ENCODE results near the gene MAP2K5.
A peak's percentile ranks its signal among the peaks of the same experiment; 100 is the strongest.

MAP2K5 gene

DNA sequence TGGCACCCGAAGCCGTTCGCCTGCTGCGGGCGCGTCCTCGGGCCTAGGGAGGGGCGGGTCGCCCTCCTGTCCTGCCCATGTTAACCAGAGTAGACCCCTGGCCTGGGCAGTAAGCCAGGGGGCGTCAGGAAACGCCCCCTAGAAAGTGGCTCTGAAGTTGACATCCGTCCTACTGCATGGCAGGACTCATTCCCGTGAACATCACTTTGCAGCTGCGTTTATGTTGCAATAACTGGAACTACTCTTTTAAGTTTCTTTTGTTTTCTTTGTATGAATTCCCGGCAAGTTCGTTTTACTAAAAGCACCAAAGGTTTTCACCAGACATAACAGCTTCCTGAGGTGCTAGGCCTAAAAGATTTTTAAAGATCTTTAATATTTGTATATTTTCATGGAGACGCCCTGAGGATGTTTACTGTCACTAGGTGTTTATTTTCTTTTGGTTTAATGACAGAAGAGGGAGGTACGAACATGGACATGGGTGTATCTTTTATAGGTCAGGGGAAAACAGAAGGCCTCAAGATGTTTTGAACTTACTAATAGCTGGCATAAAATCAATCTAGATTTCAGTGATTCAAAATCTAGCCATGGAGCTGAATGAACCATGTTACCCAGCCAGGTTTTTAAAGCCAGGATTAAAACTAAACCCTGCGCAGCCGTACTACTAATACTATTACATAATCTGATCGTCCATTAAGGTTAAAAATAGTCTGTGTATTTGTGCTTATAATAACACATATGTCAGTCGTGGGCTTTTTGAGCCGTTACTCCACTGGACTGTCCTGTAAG, 20.5 kb upstream of the MAP2K5 start:
- no peak for DNase-seq

DNA sequence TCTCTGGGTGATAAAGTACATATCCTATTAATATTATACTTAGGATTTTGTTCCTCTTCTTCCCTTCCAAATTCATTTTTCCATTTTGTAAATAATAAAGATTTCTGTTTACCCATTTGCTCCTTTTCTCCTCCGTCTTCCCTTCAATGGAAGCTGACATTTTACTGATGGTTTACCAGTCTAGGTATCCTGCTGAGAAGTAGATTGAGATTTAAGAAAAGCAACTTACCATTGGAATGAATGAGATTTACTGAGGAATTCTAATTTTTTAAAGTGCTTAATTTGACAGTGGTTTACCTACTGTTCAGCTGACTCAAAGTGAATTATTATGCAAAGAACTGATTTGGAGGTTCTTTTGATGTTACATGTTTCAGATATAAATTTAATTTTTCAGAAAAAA, 19.2 kb upstream of the MAP2K5 start:
- no peak for DNase-seq

DNA sequence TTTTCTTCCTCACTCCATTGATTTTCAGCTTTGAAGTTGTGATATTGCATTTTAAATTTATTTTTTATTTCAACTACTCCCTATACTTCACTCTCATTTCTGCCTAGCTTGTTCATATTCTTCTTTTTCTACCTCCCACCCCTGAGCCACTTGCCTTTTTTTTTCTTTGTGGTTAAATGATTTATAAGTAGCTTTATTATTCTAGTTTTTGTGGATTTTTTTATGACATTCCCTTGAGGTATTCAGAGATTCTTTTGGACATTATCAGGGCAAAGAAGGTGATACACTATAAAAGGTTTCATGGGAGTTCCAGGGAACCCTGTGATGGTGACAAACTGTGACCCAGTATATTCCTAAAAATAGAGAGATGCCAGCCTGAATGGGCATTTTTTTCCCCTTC, 18.3 kb upstream of the MAP2K5 start:
- no peak for DNase-seq

DNA sequence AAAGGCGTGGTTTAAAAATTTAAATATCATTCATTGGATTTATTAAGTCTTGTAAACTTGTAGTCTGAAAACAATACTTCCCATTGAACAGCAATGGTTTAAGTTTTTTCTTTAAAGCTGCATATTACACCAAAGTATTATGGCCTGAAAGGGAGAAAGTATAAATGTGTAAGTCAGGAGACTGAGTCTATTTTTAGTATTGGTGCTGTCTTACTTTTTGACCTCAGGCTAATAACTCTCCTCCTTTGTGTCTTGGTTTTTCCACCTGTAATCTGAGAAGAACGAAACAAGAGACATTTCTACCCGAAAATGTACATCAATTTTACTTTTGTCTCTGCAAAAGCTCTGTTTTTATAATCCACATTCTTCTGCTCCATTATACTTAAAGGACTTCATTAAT, 14.0 kb upstream of the MAP2K5 start:
- no peak for DNase-seq

DNA sequence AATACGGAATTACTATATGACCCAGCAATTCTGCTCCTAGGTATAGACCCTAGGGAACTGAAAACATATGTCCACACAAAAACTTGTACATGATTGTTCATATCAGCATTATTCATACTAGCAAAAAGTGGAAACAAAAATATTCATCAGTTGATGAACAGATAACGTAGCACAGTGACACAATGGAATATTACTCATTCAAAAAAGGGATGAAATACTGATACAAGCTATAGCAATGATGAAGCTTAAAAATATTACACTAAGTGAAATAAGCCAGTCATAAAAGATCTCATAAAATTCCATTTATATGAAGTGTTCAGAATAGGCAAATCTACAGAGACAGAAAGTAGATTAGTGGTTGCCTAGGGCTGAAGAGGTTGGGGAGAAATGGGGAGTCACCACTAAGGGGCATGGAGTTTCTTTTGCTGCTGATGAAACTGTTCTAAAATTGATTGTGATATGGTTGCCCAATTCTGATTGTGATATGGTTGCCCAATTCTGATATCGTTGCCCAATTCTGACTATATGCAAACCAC, 11.1 kb upstream of the MAP2K5 start:
- DNase-seq = no peak

DNA sequence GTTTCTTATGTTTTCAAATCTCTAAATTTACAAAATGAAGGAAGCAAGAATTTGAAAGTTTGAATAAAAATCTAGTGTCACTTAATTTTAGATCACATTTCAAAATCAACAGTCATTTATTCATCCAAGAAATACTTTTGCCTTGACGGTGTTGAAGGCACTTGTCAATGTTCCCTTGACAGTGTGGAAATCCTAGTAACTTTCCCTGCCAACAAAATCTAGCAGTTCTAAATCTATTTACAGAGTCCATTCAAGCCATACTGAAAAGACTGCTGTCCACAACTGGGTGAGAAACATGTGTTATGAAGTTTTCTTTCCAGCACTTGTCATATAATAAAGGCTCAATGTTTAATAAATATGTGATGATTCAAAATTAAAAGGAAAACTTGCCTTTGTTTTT, 8.6 kb upstream of the MAP2K5 start:
- DNase-seq = no peak

DNA sequence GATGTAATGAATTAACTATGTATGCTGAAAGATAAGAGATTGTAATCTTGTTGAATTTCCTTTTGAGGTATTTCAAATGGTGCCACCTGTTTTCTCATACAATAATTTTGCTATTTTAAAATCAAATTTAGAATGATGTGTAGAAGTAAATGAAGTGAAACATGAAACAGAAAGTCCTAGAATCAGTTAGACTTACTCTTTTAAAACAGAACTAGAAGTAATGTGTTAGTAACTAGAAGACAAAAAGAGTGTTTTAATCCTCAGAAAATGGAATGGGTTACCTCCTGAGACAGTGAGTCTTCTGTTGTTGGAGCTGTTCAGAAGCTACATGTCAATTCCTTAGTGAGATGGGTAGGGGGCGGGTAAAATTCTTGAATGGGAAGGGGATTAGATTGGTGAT, 8.1 kb upstream of the MAP2K5 start:
- no peak for DNase-seq

DNA sequence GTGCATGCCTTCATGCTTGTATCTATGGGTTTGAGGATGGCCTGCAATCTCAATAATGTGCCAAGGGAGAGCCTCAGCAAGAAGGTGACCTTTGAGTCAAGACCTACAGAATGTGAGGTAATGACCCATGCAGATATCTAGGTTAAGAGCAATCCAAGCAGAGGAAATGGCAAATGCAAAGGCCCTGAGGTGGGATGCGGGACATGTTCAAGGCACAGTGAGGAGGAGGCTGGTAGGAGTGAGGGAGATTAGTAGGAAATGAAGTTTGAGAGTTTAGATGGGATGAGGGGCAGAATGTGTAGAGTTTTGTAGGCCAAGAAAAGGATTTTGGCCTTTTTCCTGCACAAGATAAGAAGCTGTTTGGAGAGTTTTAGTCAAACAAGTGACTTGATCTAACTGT, 4.7 kb upstream of the MAP2K5 start:
- DNase-seq = no peak

DNA sequence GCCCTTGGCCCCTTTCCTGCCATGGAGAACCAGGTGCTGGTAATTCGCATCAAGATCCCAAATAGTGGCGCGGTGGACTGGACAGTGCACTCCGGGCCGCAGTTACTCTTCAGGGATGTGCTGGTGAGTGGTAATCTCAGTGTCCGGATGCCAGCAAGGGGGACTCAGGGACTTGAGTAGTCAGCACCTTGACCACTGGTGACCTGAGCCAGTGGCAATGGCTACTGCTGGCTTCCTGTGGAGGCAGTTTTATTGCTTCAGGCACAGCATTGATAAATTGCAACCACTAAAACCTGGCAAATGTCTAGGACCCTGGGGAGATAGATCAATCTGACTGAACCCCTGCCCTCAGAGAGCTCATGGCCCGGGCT, 830 bp downstream of the MAP2K5 start:
- DNase-seq = no peak

DNA sequence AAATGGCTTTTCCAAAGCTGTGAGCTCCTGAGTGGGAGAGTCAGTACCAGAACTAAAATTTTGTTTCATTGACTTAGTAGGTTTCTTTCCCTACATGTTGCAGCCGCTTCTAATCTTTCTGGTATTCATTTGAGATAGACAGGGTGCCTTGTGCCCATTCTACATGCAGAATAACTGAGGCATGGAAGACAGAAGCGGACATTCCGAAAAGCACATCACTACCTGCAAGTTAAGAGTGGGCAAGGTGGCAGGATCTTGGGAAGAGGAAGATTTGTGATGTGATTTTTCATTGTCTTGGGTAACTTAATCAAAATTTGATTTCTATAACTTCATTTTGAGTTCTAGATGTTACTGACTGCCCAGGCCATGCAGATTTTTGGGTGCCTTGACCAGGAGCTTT, 2.0 kb downstream of the MAP2K5 start:
- DNase-seq = no peak

DNA sequence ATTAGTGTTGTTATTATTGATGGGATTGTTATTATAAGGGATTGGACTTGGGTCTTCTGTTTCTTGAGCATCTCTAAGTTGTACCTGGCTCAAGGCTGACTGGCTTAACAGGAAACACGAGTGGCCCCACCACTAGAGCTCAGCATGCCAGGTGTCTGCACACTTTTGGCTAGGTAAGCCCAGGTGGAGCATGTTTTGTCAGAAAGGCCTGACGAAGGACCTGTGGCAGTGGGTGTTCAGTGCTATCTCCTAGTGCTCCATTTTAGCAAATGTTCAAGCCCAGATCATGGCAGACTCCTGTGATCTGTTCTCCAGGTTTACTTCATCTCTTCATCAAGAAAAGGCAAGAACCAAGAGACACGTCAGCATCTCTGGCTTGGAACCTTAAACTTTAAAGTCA, 3.4 kb downstream of the MAP2K5 start:
- DNase-seq = no peak

DNA sequence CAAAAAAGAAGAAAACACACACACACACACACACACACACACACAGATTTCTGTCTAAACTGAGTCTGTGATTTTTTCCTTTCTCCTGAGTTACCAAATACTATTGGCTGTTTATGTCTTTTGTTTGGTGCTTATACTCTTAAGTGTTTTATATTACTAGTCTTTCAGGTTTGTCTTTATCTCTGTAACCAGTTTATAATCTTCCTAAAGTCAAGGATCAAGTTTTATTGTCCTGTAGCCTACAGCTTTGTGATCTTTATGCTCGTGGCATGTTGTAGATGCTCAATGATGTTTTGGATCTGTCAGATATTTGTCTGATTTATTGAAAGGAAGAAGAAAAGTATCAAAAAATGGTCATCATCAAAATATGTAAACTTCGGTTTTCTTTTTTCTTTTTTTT, 4.6 kb downstream of the MAP2K5 start:
- no peak for DNase-seq

DNA sequence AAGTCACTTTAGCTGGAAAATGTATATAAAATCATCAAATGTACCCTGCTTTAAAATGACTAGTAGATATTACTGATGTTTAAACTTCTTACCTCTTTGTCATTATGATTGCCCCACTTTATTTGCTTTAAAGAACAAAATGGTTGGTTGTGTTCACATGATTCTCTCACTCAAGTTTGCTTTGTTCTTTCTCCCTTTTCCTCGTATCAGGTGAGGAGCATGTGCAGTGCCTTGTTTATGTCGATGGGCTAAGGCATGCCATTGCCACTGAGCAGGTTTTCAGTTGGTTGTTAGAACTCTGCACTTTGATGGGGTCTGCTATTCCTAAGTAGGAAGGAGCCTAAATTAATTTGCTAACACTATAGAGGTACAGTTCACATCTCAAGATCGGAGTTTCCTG, 5.3 kb downstream of the MAP2K5 start:
- no peak for DNase-seq

DNA sequence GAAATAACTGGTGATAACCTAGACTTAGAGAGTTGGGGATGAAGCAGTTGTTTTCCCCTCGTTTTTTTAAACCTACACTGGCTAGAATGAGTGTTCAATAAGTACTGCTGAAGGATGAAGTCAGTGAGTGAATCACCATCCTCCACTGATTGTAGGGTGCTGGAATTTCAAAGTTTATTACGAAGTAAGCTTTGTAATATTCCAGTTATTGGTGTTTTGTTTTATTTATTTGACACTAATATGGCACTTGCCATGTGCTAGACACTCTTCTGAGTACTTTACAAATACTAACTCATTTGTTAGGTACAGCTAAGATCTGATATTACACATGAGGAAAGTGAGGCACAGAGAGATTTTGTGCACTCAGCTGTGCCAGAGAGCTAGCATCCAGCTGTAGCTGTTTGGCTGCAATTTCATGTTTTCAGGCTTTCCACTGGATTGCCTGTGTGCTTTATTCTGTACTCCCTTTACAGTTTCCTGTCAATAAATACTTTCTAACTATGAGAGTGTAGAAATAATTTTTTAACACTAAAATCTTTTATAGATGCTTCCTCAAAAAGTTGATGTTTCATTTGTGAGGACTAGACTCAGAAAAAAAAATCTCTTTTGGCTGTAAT, 5.8 kb downstream of the MAP2K5 start:
- DNase-seq = no peak

DNA sequence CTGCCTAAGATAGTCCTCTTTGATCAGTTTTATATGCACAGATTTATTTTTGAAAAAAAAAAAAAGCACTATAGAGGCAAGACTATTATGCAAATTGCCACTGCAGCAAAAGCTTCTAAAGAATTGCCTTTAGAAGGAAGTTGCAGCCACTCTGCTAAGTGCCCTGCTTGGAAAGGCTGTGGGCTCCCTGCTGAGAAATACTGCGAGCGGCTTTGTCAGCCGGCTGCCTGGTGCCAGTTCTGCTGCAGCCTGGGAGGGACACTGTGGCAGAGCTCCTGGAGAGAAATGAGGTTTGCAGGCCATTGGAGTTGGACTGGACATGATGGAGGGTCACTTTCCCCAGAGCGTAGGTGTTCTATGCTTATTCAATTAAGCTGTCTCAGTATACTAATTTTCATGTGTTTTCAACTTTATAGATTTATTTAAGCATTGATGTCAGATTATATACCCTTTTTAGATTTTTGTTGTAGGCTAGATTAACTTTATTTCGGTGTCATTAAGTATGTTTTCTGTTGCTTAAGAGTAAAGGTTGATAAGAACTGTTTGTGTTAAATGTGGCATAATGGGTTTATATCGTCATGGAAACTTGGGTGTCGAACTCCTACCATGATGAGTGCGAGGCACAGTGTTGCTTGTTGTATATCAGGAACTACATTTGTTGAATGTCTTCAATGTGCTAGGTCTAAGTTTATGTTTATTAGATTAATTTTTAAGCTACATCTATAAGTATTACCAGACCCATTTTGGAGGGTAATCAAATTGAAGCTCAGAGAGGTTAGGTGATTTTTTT, 6.6 kb downstream of the MAP2K5 start:
- peak; percentile 42 for DNase-seq

DNA sequence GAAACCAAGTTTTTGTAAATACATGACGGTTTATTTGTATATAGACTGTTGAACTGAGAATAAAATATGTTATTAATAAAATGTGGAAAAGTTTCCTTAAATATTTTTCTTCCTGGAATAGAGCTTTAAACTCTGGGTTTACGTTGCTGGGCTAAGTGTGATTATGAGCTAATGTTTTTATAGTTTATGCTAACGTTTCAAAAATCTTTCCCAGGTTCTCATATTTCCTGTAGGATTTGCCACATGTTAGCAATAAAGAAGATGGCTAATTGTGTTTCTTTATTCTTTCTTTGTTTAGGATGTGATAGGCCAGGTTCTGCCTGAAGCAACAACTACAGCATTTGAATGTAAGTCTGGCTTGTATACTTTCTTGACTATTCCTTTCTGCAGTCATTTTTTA, 7.2 kb downstream of the MAP2K5 start:
- DNase-seq = no peak

DNA sequence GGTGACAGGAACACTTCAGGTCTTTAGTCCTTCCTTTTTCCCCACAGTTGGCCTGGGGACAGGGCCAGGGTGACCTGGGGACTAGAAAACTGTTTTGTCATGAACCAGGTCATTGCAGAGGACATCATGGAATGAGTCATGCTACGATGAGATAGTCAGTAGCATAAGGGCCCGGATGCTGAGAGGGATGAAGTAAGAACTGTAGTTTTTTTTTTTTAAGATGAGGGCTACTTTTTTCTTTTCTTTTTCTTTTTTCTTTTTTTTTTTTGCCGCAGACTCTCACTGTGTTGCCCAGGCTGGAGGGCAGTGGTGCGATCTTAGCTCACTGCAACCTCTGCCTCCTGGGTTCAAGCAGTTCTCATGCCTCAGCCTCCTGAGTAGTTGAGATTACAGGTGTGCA, 8.0 kb downstream of the MAP2K5 start:
- DNase-seq = no peak

DNA sequence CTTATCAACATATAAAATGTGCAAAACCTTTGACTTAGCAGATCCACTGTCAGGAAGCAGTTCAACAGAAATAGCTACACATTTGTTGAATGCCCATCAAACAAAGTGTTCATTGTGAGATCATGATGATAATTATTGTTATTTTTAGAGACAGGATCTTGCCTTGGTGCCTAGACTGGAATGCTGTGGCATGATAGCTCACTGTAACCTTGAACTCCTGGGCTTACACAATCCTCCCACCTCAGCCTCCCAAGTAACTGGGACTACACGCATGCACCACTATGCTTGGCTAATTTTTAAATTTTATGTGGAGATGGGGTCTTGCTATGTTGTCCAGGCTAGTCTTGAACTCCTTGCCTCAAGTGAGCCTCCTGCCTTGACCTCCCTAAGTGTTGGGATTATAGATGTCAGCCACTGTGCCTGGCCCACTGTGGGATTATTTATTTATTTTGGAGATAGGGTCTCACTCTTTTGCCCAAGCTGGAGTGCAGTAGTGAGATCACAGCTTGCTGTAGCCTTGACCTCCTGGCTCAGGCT, 8.8 kb downstream of the MAP2K5 start:
- no peak for DNase-seq

DNA sequence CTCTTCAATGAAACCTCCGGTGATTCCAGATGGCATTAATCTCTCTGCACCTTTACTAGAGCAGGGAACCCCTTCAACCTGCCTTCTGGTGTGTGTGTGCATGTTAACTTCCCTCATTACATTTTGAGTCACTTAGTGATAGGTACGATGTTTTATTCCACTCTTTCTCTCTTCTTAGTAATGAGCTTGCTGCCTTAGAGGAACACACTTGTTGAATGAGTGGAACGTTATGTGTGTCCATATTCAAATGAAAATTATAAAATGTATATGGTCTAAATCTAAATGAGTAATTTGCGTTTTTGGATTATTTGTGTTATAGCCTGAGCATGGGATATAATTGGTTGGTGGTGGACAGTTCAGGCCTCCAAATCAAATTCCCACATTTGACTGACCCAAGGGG, 12.1 kb downstream of the MAP2K5 start:
- DNase-seq = no peak

DNA sequence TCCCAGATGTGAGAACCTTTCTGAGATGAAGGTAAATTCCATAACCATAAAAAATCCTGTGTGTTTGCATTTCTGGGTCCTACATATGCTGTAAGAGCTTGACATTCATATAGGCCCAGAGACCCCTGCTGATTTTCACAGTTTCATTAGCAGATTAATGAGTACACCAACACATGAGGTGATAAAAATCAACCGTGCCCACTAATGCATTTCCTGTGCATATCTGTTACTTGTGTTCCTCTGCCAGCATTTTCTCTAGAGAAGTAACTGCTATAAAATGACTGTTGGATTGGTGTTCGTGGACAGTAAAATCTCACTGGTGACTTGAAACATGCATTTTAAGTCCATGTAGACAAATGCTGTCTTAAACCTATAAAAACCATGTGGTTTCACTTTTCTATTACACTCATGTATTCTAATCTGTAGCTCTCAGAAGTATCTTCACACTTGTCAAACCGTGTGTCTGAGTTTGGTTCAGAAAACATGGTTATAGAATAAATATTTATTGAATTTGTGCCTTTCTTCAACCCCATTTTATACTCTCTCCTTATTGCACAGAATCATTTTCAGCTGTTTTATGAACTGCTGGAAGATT, 14.6 kb downstream of the MAP2K5 start:
- DNase-seq = no peak

DNA sequence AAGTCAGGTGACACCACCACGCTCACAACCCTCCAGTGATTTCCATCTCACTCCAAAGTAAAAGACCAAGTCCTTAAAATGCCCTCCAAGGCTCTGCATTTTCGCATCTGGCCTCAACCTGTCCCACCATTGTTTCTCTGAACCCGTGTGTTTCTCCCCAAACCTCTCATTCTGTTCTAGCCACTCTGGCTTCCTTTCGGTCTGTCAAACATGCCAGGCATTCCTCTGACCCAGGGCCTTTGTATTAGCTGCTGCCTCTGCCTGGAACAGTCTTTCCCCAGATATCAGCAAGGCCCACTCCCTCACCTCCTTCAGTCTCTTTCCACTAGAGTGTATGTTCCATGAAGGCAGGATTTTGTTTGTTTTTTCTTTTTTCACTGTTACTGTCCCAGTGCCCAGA, 16.0 kb downstream of the MAP2K5 start:
- DNase-seq = no peak

DNA sequence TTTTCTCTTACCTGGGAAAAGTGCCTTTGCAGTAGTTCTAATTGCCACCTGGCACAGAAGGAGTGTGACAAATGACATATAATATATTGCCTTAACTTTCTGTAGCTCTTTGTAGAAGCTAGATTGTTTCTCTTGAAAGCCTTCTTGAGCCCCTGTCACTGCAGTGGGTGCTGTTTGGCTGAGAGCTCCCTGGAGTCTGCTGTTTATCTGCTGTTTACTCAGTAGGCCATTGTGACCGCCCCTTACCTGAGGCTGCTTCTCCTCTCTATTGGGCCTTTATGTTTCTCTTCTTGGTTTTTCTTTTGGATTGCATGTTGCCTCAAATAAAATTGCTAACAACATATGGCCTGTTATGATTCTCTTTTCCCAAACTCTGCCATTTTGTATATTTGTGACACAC, 16.7 kb downstream of the MAP2K5 start:
- no peak for DNase-seq

DNA sequence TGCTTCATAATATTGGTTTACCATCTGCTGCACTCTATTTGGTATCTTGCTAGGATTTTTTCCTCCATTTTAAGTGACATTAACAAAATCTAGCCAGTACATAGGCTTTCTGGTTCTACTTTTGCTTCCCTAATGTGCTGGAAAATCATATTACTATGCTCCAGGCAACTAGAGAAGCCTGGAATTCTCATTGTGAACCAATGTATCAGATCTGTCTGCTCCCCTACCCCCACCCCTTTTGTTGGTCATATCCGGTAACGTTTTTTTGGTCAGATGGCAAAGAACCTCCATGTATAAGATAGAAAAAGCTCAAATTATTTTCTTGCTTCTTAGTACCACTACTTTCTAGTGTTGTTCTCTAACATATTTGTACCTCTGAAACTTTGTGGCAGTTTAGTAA, 17.1 kb downstream of the MAP2K5 start:
- DNase-seq = no peak
